ENCODE data around the gene ACTL7B. TPM values are rescaled to one million over a fixed set of nuclear protein-coding genes. Genes with fewer than 3 reads are reported as not detected.

ACTL7B gene
- total RNA-seq, 2 donors from 2014 or later: 0.26 TPM; not detected in 1

GRCh38 chr9:108869092-108869725 lies 13.4 kb upstream of the ACTL7B start:
- Histone ChIP-seq H3K27ac (no peak overlapping the region), H3K9me3 (no peaks in the 10 kb centered on the region), H3K27me3 (no peaks in the 10 kb centered on the region), H3K4me1 (no peaks in the 10 kb centered on the region), H3K36me3 (replicated peaks in 1 of 2; ENCODE audit: insufficient read depth in 1 of 2, low read depth in 2 of 2) (peaks cover 6 to 11% of the 10 kb centered on the region in 2 donors), H3K4me3 (no peak overlapping the region)
- intact Hi-C loops (cut with DNase I): no loop called here
- 90 to 92% methylated on average over 3 of the region's 3 CpGs for WGBS, 2 donors
- no peak for TF ChIP-seq CTCF (IDR thresholded peaks at IDR 0.05)
- no peak for TF ChIP-seq POLR2A (IDR thresholded peaks at IDR 0.05)
- ATAC-seq: no peak
- DNase-seq: no peak

GRCh38 chr9:108867829-108868228 lies 12.0 kb upstream of the ACTL7B start:
- intact Hi-C loops (cut with DNase I): no loop called here

GRCh38 chr9:108867116-108867515 lies 11.3 kb upstream of the ACTL7B start:
- intact Hi-C loops (cut with DNase I): no loop called here
- Histone ChIP-seq H3K4me1 (no peaks in the 10 kb centered on the region), H3K4me3 (no peak overlapping the region), H3K36me3 (replicated peaks in 1 of 2; ENCODE audit: insufficient read depth in 1 of 2, low read depth in 2 of 2) (peaks cover 0 to 2% of the 10 kb centered on the region in 2 donors), H3K9me3 (no peaks in the 10 kb centered on the region), H3K27me3 (no peaks in the 10 kb centered on the region), H3K27ac (no peak overlapping the region)
- DNase-seq (no peak), ATAC-seq (no peak)
- TF ChIP-seq CTCF (IDR thresholded peaks at IDR 0.05) (no peak), POLR2A (IDR thresholded peaks at IDR 0.05) (no peak)

More at GRCh38 chr9:108867829-108868228, 12.0 kb upstream of the ACTL7B start:
- no peak overlapping the region for H3K4me3 ChIP-seq
- DNase-seq (no peak), ATAC-seq (no peak)
- H3K27ac ChIP-seq: no peak overlapping the region
- no peaks in the 10 kb centered on the region for H3K9me3 ChIP-seq
- no peaks in the 10 kb centered on the region for H3K4me1 ChIP-seq
- peaks cover 0 to 3% of the 10 kb centered on the region in 2 donors for H3K36me3 ChIP-seq (replicated peaks in 1 of 2; ENCODE audit: insufficient read depth in 1 of 2, low read depth in 2 of 2)
- TF ChIP-seq CTCF (IDR thresholded peaks at IDR 0.05) (no peak), POLR2A (IDR thresholded peaks at IDR 0.05) (no peak)
- WGBS, 2 donors: 92 to 94% methylated on average over 4 of the region's 4 CpGs
- no peaks in the 10 kb centered on the region for H3K27me3 ChIP-seq

GRCh38 chr9:108866001-108866420 lies 10.2 kb upstream of the ACTL7B start:
- ATAC-seq: no peak
- H3K4me3 ChIP-seq: no peak overlapping the region
- 59 to 74% methylated on average over 2 of the region's 2 CpGs for WGBS, 2 donors
- intact Hi-C loops (cut with DNase I): no loop called here
- H3K27me3 ChIP-seq: no peaks in the 10 kb centered on the region
- H3K36me3 ChIP-seq (replicated peaks in 1 of 2; ENCODE audit: insufficient read depth in 1 of 2, low read depth in 2 of 2): no peaks in the 10 kb centered on the region
- H3K4me1 ChIP-seq: no peaks in the 10 kb centered on the region
- no peak for DNase-seq
- H3K27ac ChIP-seq: no peak overlapping the region
- H3K9me3 ChIP-seq: no peaks in the 10 kb centered on the region
- TF ChIP-seq POLR2A (IDR thresholded peaks at IDR 0.05) (no peak), CTCF (IDR thresholded peaks at IDR 0.05) (no peak)

- DNase-seq (no peak), ATAC-seq (no peak)
- TF ChIP-seq CTCF (IDR thresholded peaks at IDR 0.05) (no peak), POLR2A (IDR thresholded peaks at IDR 0.05) (no peak)
- H3K4me3 ChIP-seq: no peak overlapping the region
- H3K36me3 ChIP-seq (replicated peaks in 1 of 2; ENCODE audit: insufficient read depth in 1 of 2, low read depth in 2 of 2): no peaks in the 10 kb centered on the region
- H3K9me3 ChIP-seq: no peaks in the 10 kb centered on the region
- WGBS, 2 donors: 94 to 100% methylated on average over 3 to 4 of the region's 4 CpGs
- H3K27ac ChIP-seq: no peak overlapping the region
- no peaks in the 10 kb centered on the region for H3K4me1 ChIP-seq
- intact Hi-C loops (cut with DNase I): no loop called here
- no peaks in the 10 kb centered on the region for H3K27me3 ChIP-seq
Measured at GRCh38 chr9:108865037-108865436, 9.3 kb upstream of the ACTL7B start.

Data from body of pancreas (tissue), 4 donors.